Caco-2 (cell line): ENCODE data around the gene FAM117B. TPM values are rescaled to one million over a fixed set of nuclear protein-coding genes. Genes with fewer than 3 reads are reported as not detected.

Experiments used
- BruUV-seq: library from RNA; stranded (reverse); fragments of 400-500 nt; replicated peaks from 2 replicates; lab custom pipeline; 2021; lab: Mats Ljungman, UMichigan
- CTCF ChIA-PET: fragments of 300-600 bp; sonication (Branson Sonifier 250); formaldehyde crosslinking; loops from one replicate; lab custom pipeline; 2022; ENCODE audit warnings: antibody characterized with exemption; lab: Charles Lee
- POLR2A ChIA-PET: fragments of 300-600 bp; sonication (Branson Sonifier 250); formaldehyde crosslinking; loops from one replicate; lab custom pipeline; 2022; ENCODE audit warnings: antibody characterized with exemption; lab: Charles Lee
- DNase-seq, 2 experiments: peaks; one replicate each; pipeline versions ENCODE4 v3.0.0 to v3.0.0-alpha.2; 2020 to 2022
- H3K27me3 ChIP-seq: replicated peaks from 2 replicates; pipeline ENCODE4 v1.6.0; 2011; ENCODE audit warnings: low read length; ENCODE audit not compliant: control insufficient read depth, insufficient read depth
- H3K36me3 ChIP-seq: 2 replicates; pipeline ENCODE4 v1.5.1; 2011; ENCODE audit warnings: low read length; ENCODE audit not compliant: control insufficient read depth, insufficient read depth
- H3K4me1 ChIP-seq: fragments of 250-450 bp; sonication (Bioruptor Pico); 2 replicates; pipeline ENCODE4 v1.5.1; 2020; ENCODE audit warnings: mild to moderate bottlenecking
- H3K4me3 ChIP-seq: 2 replicates; pipeline ENCODE4 v1.5.1; 2011; ENCODE audit warnings: low read depth, mild to moderate bottlenecking, control low read depth, low read length
- H3K9me3 ChIP-seq: fragments of 250-450 bp; sonication (Bioruptor Pico); 2 replicates; pipeline ENCODE4 v1.5.1; 2020; ENCODE audit warnings: mild to moderate bottlenecking, moderate library complexity
- H3K27ac Mint-ChIP-seq: one replicate; pipeline ENCODE4 v1.8.0; 2022; ENCODE audit warnings: mixed read lengths; ENCODE audit not compliant: unreplicated experiment
- H3K27me3 Mint-ChIP-seq: one replicate; pipeline ENCODE4 v1.8.0; 2022; ENCODE audit warnings: mixed read lengths; ENCODE audit not compliant: insufficient read depth, unreplicated experiment
- H3K36me3 Mint-ChIP-seq: one replicate; pipeline ENCODE4 v1.8.0; 2022; ENCODE audit warnings: mild to moderate bottlenecking, mixed read lengths; ENCODE audit not compliant: insufficient read depth, unreplicated experiment
- H3K4me1 Mint-ChIP-seq: one replicate; pipeline ENCODE4 v1.8.0; 2022; ENCODE audit warnings: low read depth, mixed read lengths; ENCODE audit not compliant: unreplicated experiment
- H3K4me3 Mint-ChIP-seq: one replicate; pipeline ENCODE4 v1.8.0; 2022; ENCODE audit warnings: mild to moderate bottlenecking, moderate library complexity, mixed read lengths; ENCODE audit not compliant: unreplicated experiment
- H3K9me3 Mint-ChIP-seq: one replicate; pipeline ENCODE4 v1.8.0; 2022; ENCODE audit warnings: mixed read lengths; ENCODE audit not compliant: unreplicated experiment
- intact Hi-C: fragments of 100-400 bp; cut with micrococcal nuclease; formaldehyde crosslinking; loops from one replicate; pipeline ENCODE4 v1.10.0; 2022; ENCODE audit not compliant: unreplicated experiment
- total RNA-seq: library from RNA; stranded (reverse); gene quantifications from 2 replicates; pipeline ENCODE4 v1.2.3, GENCODE V29; 2022
- TF ChIP-seq, protein P1 (sequence below), 2 experiments: fragments of 200-600 bp in 1 of 2; IDR thresholded peaks; 1 replicate in 1 of 2; 2 replicates in 1 of 2; pipeline versions ENCODE4 v1.5.1 to v1.8.0; 2011 to 2022; ENCODE audit warnings: antibody characterized with exemption in 1 of 2, control low read depth in 1 of 2, inconsistent platforms in 1 of 2, low read depth in 1 of 2, low read length in 1 of 2, mild to moderate bottlenecking in 1 of 2, moderate library complexity in 1 of 2; ENCODE audit not compliant: insufficient read depth in 1 of 2, severe bottlenecking in 1 of 2, unreplicated experiment in 1 of 2

The FAM117B gene
- total RNA-seq, 1 experiment from 2014 or later, result 9.8 TPM

DNA sequence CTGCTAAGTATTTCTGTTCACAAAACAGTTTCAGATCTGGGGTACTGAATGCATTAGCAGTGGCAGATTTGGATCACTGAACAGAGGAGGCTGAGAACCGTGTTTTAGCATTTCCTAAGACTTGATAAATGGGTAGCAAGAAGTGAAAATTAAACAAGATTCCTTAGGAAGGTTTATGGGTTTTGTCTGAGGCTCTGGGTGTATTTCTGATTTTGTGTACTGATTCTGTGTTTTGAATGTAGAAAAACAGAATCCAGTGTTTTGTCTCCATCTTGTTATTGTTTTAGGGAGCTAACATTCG lies 1.4 kb downstream of the FAM117B start:
- Mint-ChIP-seq H3K27ac (peak overlapping the region; percentile 80), H3K9me3 (no peaks in the 10 kb centered on the region)

GRCh38 chr2:202638721-202639120 lies 4.0 kb downstream of the FAM117B start:
- no peak overlapping the region for H3K27ac Mint-ChIP-seq
- H3K4me3 ChIP-seq, result no peak overlapping the region
- DNase-seq, result no peak
- intact Hi-C loops, result loop anchor here (5.0 kb wide), 1 partner anchor 234 kb away; the partner anchor contains the start of gene ICA1L
- no TSS peak for BruUV-seq
- CTCF ChIA-PET, result no interaction called here
- POLR2A ChIA-PET, result no interaction called here
- H3K4me3 Mint-ChIP-seq, result no peak overlapping the region
- H3K27me3 Mint-ChIP-seq, result no peaks in the 10 kb centered on the region
- peaks cover 8% of the 10 kb centered on the region for H3K36me3 Mint-ChIP-seq
- H3K9me3 Mint-ChIP-seq, result no peaks in the 10 kb centered on the region
- no peaks in the 10 kb centered on the region for H3K27me3 ChIP-seq
- TF ChIP-seq, protein P1, sequence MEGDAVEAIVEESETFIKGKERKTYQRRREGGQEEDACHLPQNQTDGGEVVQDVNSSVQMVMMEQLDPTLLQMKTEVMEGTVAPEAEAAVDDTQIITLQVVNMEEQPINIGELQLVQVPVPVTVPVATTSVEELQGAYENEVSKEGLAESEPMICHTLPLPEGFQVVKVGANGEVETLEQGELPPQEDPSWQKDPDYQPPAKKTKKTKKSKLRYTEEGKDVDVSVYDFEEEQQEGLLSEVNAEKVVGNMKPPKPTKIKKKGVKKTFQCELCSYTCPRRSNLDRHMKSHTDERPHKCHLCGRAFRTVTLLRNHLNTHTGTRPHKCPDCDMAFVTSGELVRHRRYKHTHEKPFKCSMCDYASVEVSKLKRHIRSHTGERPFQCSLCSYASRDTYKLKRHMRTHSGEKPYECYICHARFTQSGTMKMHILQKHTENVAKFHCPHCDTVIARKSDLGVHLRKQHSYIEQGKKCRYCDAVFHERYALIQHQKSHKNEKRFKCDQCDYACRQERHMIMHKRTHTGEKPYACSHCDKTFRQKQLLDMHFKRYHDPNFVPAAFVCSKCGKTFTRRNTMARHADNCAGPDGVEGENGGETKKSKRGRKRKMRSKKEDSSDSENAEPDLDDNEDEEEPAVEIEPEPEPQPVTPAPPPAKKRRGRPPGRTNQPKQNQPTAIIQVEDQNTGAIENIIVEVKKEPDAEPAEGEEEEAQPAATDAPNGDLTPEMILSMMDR (IDR thresholded peaks at IDR 0.05; ENCODE audit: insufficient read depth in 1 of 2, low read depth in 1 of 2, low read length in 1 of 2, severe bottlenecking in 1 of 2, unreplicated experiment in 1 of 2), result no peak
- H3K4me1 Mint-ChIP-seq, result peaks cover 14% of the 10 kb centered on the region
- no peaks in the 10 kb centered on the region for H3K36me3 ChIP-seq
- H3K4me1 ChIP-seq, result peaks cover 9% of the 10 kb centered on the region; the same call in 1 of the 2 replicates
- no peaks in the 10 kb centered on the region for H3K9me3 ChIP-seq

More for the DNA sequence above, 1.4 kb downstream of the FAM117B start:
- BruUV-seq, result TSS peak; percentile 36
- Mint-ChIP-seq H3K36me3 (peaks cover 8% of the 10 kb centered on the region), H3K27me3 (no peaks in the 10 kb centered on the region), H3K4me3 (peak overlapping the region; percentile 89), H3K4me1 (peaks cover 15% of the 10 kb centered on the region)
- Histone ChIP-seq H3K27me3 (no peaks in the 10 kb centered on the region), H3K4me1 (peaks cover 9% of the 10 kb centered on the region; the same call in 1 of the 2 replicates), H3K36me3 (no peaks in the 10 kb centered on the region), H3K9me3 (no peaks in the 10 kb centered on the region), H3K4me3 (peak overlapping the region; percentile 28)
- intact Hi-C loops, result loop anchor here (5.0 kb wide), 1 partner anchor 236 kb away; the partner anchor contains the start of gene ICA1L
- POLR2A ChIA-PET, result interaction anchor here (0.5 to 0.9 kb wide), 3 partner anchors 25 to 64 kb away, joined by 3 to 4 read pairs (median 3); no protein-coding TSS in a partner anchor
- no peak for DNase-seq
- CTCF ChIA-PET, result interaction anchor here (0.6 to 2.6 kb wide), 4 partner anchors 48 to 969 kb away, joined by 3 to 21 read pairs (median 4); no protein-coding TSS in a partner anchor
- TF ChIP-seq, protein P1 (IDR thresholded peaks at IDR 0.05; ENCODE audit: insufficient read depth in 1 of 2, low read depth in 1 of 2, low read length in 1 of 2, severe bottlenecking in 1 of 2, unreplicated experiment in 1 of 2), result no peak

- H3K4me3 Mint-ChIP-seq, result no peak overlapping the region
- H3K9me3 Mint-ChIP-seq, result no peaks in the 10 kb centered on the region
- H3K27ac Mint-ChIP-seq, result no peak overlapping the region
- ChIA-PET CTCF (no interaction called here), POLR2A (no interaction called here)
- TF ChIP-seq, protein P1 (IDR thresholded peaks at IDR 0.05; ENCODE audit: insufficient read depth in 1 of 2, low read depth in 1 of 2, low read length in 1 of 2, severe bottlenecking in 1 of 2, unreplicated experiment in 1 of 2), result no peak
- intact Hi-C loops, result loop anchor here (5.0 kb wide), 1 partner anchor 233 kb away; the partner anchor contains the start of gene ICA1L
- no TSS peak for BruUV-seq
- H3K4me3 ChIP-seq, result no peak overlapping the region
- DNase-seq, result no peak
- peaks cover 9% of the 10 kb centered on the region for H3K4me1 Mint-ChIP-seq
- H3K36me3 ChIP-seq, result no peaks in the 10 kb centered on the region
- no peaks in the 10 kb centered on the region for H3K27me3 ChIP-seq
- no peaks in the 10 kb centered on the region for H3K9me3 ChIP-seq
- H3K27me3 Mint-ChIP-seq, result no peaks in the 10 kb centered on the region
- H3K36me3 Mint-ChIP-seq, result peaks cover 8% of the 10 kb centered on the region
- peaks cover 9% of the 10 kb centered on the region; the same call in 1 of the 2 replicates for H3K4me1 ChIP-seq
Observed at GRCh38 chr2:202639231-202639630, 4.5 kb downstream of the FAM117B start.
